Measurements from ENCODE around the gene NDEL1.

Gene NDEL1

GRCh38 chr17:8506145-8506544, 70.5 kb downstream of the NDEL1 start:
- DNase-seq, result no peak

GRCh38 chr17:8514801-8515200, 79.1 kb downstream of the NDEL1 start:
- no peak for DNase-seq

Measured in stimulated activated CD4-positive, alpha-beta T cell treated with anti-CD3 and anti-CD28 coated beads, Interleukin-12 subunit alpha, Interleukin-12 subunit beta, amount 100 ng/mL, for 4 hours (primary cell).